ENCODE data around the gene ZNF609. TPM values are rescaled to one million over a fixed set of nuclear protein-coding genes. Genes with fewer than 3 reads are reported as not detected.
"Not testable (repeated sequence)": the region's sequence is repeated elsewhere in the genome, so short reads cannot be mapped to it uniquely, and the experiment has no call there.

The ZNF609 gene
- total RNA-seq, 4 donors from 2014 or later = 19.4 to 30.5 (median 21.1) TPM

DNA sequence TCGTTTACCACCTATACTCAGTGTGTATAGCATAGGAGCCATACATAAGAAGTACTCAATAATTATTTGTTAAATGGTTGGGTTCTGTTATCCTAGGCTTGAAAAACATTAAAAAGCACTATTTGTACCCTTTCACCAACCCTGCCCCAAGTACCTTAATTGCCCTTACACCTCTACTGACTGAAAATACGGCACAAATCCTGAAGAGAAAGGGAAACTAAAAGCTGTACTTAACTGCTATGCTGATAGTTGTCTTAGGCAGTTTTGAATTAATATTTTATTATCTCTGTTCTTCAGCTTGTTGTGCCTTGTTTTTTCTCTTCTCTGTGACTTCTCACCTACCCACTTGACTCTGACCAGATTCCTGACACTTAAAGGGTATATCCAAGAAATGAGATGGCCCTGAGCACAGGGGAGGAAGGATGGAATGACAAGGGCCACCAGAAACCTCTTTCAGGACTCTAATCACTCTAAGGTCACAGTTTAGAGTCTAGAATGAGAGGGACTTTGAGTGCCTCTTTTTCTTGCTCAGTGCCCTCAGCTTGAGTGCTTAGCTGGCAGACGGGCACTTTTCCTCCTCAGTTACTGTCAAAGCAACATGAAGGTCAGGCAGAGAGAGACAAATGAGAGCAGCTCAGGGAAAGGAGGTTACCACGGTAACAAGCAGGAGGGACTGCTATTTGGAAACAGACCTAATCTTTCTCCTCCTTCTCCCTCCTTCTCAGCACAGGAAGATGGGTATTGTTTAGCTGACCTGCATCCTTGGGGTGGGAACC is 136.5 kb downstream of the ZNF609 start:
- 56 to 59% methylated on average over 4 of the region's 4 CpGs for WGBS, 2 donors
- DNase-seq (ENCODE audit: low spot score in 2 of 2) = no peak
- no peak overlapping the region for H3K4me3 ChIP-seq (ENCODE audit: low read depth, poor library complexity, severe bottlenecking)
- TF ChIP-seq, protein P1, sequence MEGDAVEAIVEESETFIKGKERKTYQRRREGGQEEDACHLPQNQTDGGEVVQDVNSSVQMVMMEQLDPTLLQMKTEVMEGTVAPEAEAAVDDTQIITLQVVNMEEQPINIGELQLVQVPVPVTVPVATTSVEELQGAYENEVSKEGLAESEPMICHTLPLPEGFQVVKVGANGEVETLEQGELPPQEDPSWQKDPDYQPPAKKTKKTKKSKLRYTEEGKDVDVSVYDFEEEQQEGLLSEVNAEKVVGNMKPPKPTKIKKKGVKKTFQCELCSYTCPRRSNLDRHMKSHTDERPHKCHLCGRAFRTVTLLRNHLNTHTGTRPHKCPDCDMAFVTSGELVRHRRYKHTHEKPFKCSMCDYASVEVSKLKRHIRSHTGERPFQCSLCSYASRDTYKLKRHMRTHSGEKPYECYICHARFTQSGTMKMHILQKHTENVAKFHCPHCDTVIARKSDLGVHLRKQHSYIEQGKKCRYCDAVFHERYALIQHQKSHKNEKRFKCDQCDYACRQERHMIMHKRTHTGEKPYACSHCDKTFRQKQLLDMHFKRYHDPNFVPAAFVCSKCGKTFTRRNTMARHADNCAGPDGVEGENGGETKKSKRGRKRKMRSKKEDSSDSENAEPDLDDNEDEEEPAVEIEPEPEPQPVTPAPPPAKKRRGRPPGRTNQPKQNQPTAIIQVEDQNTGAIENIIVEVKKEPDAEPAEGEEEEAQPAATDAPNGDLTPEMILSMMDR (IDR thresholded peaks at IDR 0.05) = no peak
- no peak for TF ChIP-seq POLR2A (IDR thresholded peaks at IDR 0.05)
- intact Hi-C loops (cut with DNase I; ENCODE audit: low total_unique reads) = no loop called here

GRCh38 chr15:64597477-64597822 is 137.1 kb downstream of the ZNF609 start:
- DNase-seq (ENCODE audit: low spot score in 2 of 2) = no peak
- H3K4me3 ChIP-seq (ENCODE audit: low read depth, poor library complexity, severe bottlenecking) = no peak overlapping the region
- 13 to 25% methylated on average over 1 of the region's 1 CpG for WGBS, 2 donors
- intact Hi-C loops (cut with DNase I; ENCODE audit: low total_unique reads) = no loop called here
- TF ChIP-seq, protein P1 (IDR thresholded peaks at IDR 0.05) = no peak
- no peak for TF ChIP-seq POLR2A (IDR thresholded peaks at IDR 0.05)

- TF ChIP-seq, protein P1 (IDR thresholded peaks at IDR 0.05) = no peak
- no peak for TF ChIP-seq POLR2A (IDR thresholded peaks at IDR 0.05)
- no peak overlapping the region for H3K4me3 ChIP-seq (ENCODE audit: low read depth, poor library complexity, severe bottlenecking)
- intact Hi-C loops (cut with DNase I; ENCODE audit: low total_unique reads) = no loop called here
- no peak for DNase-seq (ENCODE audit: low spot score in 2 of 2)
Measured at GRCh38 chr15:64599226-64599625, 138.8 kb downstream of the ZNF609 start.

GRCh38 chr15:64599716-64600115 is 139.3 kb downstream of the ZNF609 start:
- intact Hi-C loops (cut with DNase I; ENCODE audit: low total_unique reads) = no loop called here
- DNase-seq (ENCODE audit: low spot score in 2 of 2) = no peak
- 16 to 30% methylated on average over 2 of the region's 2 CpGs for WGBS, 2 donors
- H3K4me3 ChIP-seq (ENCODE audit: low read depth, poor library complexity, severe bottlenecking) = no peak overlapping the region
- TF ChIP-seq POLR2A (IDR thresholded peaks at IDR 0.05) = no peak
- TF ChIP-seq, protein P1 (IDR thresholded peaks at IDR 0.05) = no peak

DNA sequence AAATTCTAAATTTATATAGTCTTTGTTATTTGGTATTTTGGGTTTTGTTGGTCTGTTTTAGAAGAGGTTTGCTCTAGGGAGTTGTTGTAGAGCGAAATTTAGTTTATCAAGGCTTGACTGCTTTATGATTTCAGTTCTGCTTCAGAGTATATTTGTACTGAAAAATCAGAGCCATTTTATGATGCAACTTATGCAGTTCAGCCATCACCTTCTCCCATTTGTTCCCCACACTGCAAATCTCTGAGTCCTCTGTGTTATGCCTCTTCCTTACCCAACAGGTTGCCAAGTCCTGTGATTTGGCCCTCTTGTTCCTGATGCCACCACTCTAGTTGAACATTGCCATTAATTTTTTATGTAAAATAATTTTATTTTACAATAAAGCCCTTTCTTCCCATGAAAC is 140.4 kb downstream of the ZNF609 start:
- TF ChIP-seq, protein P1 (IDR thresholded peaks at IDR 0.05) = no peak
- no peak for TF ChIP-seq POLR2A (IDR thresholded peaks at IDR 0.05)
- intact Hi-C loops (cut with DNase I; ENCODE audit: low total_unique reads) = no loop called here
- no peak overlapping the region for H3K4me3 ChIP-seq (ENCODE audit: low read depth, poor library complexity, severe bottlenecking)
- WGBS, 2 donors = 89 to 97% methylated on average over 1 of the region's 1 CpG
- no peak for DNase-seq (ENCODE audit: low spot score in 2 of 2)

DNA sequence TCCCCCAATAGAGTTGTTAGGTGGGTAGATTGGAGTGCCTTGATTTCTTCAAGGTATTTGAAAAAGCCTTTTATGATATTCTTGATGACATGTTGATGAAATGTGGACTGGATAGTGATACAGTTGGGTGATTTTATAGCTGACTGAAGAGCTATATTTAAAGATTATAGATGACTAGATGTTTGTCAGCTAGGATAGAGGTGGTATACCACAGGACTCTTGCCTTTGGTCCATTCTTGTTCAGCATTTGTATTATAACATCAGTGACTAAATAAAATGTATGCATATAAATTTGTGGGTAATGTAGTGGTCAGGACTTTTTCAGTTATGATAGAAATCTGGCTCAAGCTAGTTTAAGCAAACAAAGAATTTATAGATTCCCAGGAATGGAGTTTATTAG is 143.9 kb downstream of the ZNF609 start:
- no peak overlapping the region for H3K4me3 ChIP-seq (ENCODE audit: low read depth, poor library complexity, severe bottlenecking)
- TF ChIP-seq, protein P1 (IDR thresholded peaks at IDR 0.05) = no peak
- no peak for TF ChIP-seq POLR2A (IDR thresholded peaks at IDR 0.05)
- no peak for DNase-seq (ENCODE audit: low spot score in 2 of 2)
- intact Hi-C loops (cut with DNase I; ENCODE audit: low total_unique reads) = no loop called here

DNA sequence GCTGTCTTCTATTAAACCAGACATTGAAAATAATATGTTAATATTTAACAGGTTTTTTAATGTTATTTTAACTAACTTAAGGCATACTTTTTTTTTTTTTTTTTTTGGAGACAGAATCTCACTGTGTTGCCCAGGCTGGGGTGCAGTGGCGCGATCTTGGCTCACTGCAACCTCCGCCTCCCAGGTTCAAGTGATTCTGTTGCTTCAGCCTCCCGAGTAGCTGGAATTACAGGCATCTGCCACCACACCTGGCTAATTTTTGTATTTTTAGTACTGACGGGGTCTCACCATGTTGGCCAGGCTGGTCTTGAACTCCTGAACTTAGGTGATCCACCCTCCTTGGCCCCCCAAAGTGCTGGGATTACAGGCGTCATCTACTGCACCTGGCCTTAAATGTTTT is 147.0 kb downstream of the ZNF609 start:
- 95 to 99% methylated on average over 6 of the region's 6 CpGs for WGBS, 2 donors
- H3K4me3 ChIP-seq (ENCODE audit: low read depth, poor library complexity, severe bottlenecking); intact Hi-C loops (cut with DNase I; ENCODE audit: low total_unique reads); DNase-seq (ENCODE audit: low spot score in 2 of 2): not testable (repeated sequence)

All from lower leg skin (tissue), 4 donors.